Stimulated activated CD8-positive, alpha-beta memory T cell treated with anti-CD3 and anti-CD28 coated beads, Interleukin-2, amount 100 ng/mL, for 48 hours (primary cell): Measurements from ENCODE around the gene MX2.

Experiments used
- DNase-seq, 2 donors: peaks; one replicate each; pipeline ENCODE4 v3.0.0-alpha.2; 2020; ENCODE audit warnings: low read depth in 2 of 2

Gene MX2

DNA sequence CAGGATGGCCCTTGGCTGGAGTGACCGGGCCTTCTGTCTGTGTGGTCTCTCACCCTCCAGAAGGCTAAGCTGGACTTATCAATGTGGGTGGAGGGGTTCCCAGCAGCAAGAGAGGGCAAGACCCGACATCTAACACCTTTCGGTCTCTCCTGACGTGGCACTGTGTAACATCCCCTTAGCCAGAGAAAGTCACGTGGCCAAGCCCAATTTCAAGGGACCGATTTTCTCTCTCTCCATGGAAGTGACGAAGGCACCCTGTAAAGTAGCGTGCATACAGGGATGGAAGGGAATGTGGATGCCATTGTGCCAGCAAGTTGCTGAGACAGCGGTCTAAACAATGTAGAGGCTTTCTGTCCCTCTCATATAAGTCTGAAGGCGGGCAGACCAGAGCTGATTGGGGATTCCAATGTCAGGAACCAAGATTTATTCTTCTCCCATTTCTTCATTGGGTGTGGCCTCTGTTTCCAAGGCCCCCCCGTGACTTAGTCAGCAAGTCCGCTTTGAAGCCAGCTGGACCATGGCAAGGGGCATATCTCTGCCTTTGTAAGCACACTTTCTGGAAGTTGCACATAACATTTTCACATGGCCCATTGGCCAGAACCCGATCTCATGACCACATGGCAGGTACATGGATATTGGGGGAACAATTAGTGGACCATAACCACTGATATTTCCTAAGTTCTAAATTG lies 76.7 kb downstream of the MX2 start:
- DNase-seq, result no peak

DNA sequence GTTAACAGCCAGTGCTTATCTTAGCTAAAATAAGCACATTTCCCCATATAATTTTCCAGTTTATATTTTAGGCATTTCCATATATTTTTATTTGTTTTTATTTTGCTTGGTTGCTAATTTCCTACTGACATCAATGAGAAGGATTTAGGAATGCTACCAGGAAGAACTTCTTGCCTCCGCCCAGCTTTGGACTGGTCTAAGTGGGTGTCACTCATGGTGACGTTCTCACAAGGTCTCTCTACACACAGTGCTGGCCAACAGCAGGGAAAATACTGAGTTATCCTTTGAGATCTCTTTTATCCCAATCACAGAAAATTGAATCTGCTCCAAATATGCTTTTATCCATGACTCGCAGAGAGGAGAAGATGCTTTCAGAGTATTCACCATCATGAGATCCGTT lies 77.4 kb downstream of the MX2 start:
- no peak for DNase-seq

- DNase-seq, result no peak
Measured at GRCh38 chr21:41441546-41441945, 79.7 kb downstream of the MX2 start.

DNA sequence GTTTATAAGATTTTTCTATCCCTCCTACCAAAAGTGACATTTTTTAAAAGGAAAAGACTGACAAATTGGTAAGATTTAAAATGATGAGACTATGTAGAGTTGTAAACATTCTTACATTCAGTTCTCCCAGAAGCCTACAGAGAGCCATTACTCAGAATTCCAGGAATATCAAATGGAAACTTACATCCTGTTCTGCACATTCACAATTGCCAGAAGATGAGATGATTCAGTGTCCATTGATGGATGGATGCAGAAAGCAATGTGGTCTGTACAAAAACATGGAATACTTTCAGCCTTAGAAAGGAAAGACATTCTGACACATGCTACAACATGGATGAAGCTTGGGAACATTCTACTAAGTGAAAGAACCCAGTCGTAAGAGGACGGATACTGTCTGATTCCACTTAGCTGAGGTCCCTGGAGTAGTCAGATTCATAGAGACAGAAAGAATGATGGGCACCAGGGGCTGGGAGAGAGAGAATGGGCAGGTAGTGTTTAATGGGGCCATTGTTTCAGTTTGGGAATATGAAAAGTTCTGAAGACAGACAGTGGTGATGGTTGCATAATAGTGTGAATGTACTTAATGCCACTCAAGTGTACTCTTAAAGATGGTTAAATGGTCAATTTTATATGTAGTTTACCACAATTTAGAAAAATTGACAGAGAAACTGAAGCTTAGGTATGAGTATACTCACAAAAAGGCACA lies 80.8 kb downstream of the MX2 start:
- no peak for DNase-seq

DNA sequence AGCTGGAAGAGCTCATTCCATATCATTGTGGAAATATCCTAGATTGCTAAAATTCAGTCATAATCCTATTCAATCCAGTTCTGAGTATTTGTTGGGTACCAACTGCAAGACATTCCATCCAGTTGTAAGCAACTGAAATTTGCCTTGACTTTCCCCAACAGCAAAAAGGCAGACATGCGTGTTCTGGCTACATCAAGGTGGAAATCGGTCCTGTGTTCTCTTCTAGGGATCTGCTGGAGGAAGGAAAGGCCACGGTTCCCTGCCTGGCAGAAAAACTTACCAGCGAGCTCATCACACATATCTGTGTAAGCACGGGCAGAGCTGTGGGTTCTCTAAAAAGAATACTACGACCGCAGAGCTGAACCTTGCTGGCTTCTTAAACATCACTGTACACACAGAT lies 81.7 kb downstream of the MX2 start:
- DNase-seq, result no peak

- no peak for DNase-seq
Measured at GRCh38 chr21:41444703-41445464, 83.1 kb downstream of the MX2 start.

DNA sequence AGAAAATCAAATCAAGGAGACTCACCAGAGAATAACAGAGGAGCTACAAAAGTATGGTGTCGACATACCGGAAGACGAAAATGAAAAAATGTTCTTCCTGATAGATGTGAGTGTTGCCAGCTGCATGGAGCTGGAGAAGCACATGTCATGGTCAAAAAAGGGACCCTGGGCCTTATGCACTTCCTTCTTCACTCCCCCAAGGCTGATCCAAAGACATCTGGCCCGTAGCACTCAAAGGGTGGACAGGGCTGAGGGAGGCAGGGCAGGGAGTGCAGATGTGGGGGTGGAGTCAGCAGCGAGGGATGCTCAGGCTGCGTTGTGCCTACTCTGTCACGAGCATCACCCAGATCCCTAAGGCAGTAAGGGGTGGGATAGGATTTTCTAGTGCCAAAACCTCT lies 83.6 kb downstream of the MX2 start:
- no peak for DNase-seq

DNA sequence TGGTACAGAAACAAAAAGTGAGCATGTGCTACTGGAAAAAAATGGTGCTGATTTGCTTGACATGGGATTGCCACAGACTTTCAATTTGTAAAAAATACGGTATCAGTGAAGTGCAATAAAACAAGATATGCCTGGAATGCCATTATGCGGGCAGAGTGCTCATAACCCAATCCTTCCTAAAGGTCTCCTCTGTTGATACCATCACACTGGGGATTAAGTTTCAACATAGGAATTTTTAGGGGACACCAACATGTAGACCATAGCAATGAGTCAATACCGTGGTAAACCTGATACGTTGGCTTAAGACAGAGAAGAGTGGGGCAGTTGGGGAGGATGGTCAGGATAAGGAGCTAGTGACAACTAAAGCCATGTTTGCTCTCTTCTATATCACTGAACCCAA lies 84.8 kb downstream of the MX2 start:
- DNase-seq, result no peak

- DNase-seq, result no peak
Measured at GRCh38 chr21:41447356-41447755, 85.5 kb downstream of the MX2 start.

- DNase-seq, result no peak
Measured at GRCh38 chr21:41449613-41450012, 87.8 kb downstream of the MX2 start.

- no peak for DNase-seq
Measured at GRCh38 chr21:41451753-41452676, 90.2 kb downstream of the MX2 start.

- DNase-seq, result no peak
Measured at GRCh38 chr21:41453198-41453597, 91.4 kb downstream of the MX2 start.

- DNase-seq, result no peak
Measured at GRCh38 chr21:41453761-41454160, 91.9 kb downstream of the MX2 start.

DNA sequence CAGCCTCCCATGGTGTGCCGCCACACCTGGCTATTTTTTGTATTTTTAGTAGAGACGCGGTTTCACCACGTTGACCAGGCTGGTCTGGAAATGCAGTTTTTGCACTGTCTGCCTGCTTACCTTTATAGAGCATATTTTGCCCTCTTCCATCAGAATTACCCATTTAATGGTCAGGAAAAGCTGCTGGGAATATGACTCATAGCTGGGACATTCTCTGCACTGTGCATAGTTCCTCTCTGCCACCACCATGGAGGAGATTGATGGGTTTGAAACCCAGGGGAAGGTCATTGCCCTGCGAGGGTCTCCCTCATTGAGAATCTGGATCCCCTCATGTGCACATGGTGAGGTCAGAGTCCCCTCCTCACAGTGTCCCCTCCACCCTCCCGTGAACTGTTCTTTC lies 96.3 kb downstream of the MX2 start:
- no peak for DNase-seq

DNA sequence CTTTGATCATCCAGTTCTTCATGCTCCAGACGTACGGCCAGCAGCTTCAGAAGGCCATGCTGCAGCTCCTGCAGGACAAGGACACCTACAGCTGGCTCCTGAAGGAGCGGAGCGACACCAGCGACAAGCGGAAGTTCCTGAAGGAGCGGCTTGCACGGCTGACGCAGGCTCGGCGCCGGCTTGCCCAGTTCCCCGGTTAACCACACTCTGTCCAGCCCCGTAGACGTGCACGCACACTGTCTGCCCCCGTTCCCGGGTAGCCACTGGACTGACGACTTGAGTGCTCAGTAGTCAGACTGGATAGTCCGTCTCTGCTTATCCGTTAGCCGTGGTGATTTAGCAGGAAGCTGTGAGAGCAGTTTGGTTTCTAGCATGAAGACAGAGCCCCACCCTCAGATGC lies 96.7 kb downstream of the MX2 start:
- no peak for DNase-seq
